Measurements from ENCODE around the gene RRP8.

The RRP8 gene

DNA sequence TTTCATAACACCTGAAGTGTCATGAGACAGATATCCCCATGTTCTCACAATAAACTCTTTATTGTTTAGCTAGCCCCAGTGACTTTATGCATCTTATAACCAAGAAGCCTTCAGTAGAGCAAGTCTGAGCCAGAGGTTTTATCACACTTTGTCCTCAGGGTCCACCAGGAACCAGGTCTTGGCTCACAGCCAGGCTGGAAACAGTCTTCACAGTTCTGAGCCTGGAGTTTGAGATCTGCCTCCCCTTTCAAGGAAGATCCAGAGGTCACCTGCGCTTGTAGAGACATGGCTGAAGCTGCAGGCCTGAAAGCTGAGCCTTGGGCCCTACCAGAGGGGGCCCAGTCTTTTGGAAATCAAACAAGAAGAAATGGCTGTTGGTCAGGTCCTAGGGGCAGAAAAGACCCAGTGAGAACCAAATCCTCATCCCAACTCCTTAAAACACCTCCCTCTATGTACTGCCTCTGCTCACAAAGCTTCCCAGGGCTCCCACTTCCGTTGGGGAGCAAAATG lies 3.5 kb downstream of the RRP8 start:
- DNase-seq (ENCODE audit: low read depth) = no peak

DNA sequence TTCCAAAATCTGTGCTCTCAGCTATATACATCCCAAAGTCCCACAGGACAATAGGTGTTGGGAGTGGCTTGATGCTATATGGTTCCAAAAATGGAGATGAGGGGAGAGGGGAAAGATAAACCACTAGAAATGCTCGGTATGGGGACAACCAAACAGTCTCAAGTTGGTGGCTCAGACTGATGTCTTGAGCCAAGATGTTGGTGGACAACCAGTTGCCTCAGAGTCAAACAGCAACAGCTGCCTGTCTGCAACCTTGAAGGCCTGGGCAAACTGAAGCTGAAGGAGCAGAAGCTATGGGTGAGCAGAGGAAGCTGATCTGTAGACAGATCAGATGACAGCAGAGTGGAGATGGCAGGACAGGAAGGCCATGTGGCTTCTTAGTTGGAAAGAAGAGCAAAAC lies 4.0 kb downstream of the RRP8 start:
- DNase-seq (ENCODE audit: low read depth) = no peak

DNA sequence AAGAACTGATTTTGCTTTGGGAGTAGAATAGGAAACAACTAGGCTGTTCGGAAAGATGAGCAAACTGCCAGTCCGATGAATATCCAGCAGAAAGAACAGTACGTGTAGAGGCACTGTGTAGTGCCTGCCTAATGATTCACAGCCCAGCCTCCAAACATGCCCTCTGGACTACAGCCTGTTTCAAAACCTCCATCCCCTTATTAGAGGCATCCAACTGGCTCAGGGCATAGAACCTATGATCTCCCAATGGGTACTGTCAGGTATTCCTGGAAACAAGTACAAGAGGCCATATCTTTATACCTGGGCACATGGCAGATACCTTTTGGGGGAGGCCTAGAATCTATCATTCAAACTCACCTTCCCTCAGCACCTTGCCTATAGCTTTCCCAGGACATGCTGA lies 4.9 kb downstream of the RRP8 start:
- DNase-seq (ENCODE audit: low read depth) = no peak

DNA sequence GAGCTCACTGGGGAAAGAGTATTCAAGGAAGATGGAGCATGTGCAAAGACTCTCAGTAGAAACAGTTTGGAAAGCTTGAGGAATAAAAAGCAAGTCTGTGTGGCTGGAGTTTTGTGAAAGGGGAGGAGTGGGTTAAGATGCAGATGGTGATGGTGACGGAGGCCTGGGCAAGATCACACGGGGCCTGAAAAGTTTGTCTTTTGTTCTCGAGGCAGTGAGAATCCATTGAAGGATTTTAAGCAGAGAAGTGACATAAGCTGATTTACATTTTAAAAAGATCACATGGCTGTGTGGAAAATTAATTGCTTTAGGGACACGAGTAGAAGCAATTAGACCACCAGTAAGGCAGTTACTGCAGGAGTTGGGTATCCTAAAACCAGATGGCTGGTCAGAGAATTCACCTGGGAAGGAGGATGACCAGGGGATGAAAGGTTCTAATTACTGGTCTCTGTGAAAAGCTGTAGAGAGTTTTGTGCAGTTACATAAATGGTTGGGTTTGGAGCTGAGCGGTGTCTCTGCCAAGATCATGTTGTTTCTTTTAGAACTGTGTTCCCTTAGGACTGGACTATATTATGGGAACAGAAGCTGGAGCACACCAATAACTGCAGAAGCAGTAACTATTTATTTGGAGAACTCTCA lies 7.1 kb downstream of the RRP8 start:
- DNase-seq (ENCODE audit: low read depth) = no peak

DNA sequence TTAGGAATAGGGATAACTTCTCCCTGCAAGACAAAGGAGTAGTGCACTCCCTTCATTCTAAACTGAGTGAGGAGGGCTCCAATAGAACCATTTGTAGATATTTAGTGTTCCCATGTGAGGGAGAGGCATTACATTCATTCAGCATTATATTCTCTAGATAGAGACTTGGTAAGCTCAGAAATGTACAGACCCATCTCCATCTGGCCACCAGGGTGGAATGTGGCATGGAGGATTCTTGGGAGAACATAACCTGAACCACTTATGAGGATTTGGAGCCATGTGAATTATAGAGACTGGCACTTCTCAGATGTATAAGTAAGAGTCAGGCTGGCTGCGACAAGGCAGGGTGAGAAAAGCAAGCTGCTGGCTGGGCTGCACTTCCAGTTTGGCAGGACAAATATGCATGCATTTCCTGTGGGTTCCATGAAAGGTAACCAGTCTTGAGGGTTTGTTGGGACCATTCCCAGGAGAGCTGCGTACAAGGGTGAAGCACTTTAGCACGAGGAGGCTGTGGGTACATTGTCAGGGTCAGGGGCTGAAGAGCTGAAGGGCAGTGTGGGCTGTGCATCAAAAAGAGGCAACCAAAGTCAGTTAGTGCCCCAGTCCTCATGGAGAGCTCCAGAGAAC lies 9.2 kb downstream of the RRP8 start:
- no peak for DNase-seq (ENCODE audit: low read depth)

DNA sequence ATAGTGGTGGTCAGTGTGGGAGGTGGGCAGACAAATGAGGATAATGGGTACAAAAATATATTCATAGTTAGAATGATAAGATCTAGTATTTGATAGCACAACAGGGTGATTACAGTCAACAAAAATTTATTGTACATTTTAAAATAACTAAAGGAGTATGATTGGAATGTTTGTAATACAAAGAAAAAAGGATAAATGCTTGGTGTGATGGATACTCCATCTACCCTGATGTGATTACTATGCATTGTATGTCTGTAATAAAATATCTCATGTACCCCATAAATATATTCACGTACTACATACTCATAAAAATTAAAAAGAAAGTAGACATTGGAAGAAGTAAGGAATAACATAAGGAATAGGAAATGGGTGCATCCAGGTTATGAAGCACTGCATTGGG lies 15.4 kb downstream of the RRP8 start:
- DNase-seq (ENCODE audit: low read depth) = no peak

DNA sequence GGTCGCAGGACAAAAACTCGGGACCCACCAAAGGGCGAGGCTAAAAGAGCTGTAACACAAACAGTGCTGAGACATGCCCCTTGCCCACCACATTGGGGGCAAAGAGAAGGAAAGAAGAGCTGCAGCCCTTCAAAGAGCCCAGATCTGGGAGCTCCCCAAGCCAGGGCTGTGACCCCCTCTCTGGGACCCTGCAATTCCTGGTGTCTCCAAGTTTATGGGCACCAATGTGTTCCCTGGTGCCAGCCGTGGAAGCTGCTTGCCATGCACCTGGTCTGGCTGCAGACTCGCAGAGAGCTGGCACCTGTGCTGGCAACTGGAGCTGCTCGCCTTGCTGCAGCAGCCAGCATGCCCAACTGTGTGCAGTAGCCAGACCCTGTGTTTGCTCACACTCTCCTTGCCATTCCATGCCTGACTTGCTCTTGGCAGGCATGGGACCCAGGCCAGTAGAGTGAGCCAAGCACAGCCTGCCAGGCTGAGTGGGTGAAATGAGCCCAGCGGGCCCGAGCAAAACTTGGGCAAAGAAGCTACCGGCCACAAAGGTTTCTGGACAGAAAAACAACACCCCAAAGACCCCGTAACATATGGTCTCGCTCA lies 16.0 kb downstream of the RRP8 start:
- no peak for DNase-seq (ENCODE audit: low read depth)

DNA sequence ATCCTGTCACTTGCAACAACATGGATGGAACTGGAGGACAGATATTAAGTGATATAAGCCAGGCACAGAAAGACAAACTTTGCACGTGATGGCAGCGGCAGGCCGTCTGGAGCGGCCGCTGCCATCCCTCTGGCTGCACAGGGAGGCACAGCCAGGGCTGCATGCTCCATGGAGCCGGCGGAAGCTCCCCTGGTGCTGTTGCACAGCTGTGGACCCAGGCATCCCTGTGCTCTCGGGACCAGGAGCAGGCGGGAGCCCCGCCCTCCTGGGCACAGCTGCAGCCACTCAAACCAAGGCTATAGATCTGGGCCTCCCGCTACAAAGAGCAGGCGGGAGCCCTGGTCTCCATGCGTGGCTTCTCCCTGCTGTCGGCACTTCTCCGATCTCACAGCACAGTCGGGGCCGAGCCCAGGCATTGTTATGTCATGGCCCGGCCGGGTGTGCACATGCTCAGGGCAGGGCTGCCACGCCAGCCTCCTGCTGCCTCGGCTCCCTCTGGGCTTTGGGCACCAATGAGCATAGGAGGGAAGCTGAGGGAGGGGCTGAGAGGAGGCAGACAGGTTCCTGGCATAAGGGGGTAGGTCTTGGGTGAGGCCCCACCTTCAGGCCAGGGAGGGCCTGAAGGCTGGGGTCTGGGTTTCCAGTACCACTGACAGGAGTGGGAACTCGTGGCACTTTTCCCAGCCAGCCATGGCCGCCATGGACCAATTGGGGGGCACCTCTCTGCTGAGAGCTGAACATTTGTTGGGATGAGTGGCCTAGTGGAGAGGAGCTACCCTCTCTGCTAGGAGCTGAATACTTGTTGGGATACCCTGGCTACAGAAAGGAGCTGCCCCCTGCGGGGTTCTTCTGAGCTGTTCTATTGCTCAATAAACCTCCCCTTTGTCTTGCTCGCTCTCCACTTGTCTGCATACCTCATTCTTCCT lies 16.7 kb downstream of the RRP8 start:
- no peak for DNase-seq (ENCODE audit: low read depth)

DNA sequence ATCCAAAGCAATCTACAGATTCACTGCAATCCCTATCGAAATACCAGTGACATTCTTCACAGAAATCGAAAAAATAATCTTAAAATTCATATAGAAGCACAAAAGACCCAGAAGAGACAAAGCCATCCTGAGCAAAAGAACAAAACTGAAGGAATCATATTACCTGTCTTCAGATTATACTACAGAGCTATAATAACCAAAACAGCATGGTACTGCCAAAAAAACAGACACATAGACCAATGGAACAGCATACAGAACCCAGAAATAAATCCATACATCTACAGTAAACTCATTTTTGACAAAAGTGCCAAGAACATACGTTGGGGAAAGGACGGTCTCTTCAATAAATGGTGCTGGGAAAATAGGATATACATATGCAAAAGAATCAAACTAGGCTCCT lies 18.9 kb downstream of the RRP8 start:
- DNase-seq (ENCODE audit: low read depth) = no peak

DNA sequence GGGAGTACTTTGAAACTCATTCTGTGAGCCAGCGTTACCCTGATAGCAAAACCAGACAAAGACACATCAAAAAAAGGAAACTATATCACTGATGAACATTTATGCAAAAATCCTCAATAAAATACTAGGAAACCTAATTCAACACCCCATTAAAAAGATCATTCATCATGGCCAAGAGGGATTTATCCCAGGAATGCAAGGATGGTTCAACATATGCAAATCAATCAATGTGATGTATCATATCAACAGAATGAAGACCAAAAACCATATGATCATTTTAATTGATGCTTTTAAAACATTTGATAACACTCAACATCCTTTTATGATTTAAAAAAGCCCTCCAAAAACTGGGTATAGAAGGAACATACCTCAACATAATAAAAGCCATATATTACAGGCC lies 19.8 kb downstream of the RRP8 start:
- no peak for DNase-seq (ENCODE audit: low read depth)

DNA sequence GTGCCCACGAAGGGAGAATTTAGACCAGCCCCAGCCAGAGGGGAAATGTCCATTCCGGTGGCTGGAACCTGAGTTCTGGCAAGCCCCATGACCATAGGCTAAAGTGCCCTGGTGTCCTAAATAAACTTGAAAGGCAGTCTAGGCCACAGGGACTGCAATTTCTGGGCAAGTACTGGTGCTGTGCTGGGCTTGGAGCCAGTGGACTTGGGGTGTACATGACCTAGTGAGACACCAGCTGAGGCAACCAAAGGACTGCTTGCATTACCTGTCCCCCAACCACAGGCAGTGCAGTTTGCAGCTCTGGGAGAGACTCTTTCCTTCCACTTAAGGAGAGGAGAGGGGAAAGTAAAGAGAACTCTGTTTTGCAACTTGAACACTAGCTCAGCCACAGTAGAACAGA lies 23.7 kb downstream of the RRP8 start:
- no peak for DNase-seq (ENCODE audit: low read depth)

DNA sequence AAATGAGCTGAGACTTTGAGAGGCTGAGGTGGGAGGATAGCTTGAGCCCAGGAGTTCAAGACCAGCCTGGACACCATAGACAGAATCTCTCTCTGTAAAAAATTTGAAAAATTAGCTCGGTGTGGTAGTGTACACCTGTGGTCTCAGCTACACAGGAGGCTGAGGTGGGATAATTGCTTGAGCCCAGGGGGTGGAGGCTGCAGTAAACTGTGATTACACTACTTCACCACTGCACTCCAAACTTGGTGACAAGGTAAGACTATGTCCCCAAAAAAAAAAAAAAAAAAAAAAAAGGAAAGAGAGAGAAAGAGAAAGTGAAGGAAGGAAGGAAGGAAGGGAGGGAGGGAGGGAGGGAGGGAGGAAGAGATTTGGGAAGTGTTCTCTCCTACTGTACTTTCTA lies 25.3 kb downstream of the RRP8 start:
- no peak for DNase-seq (ENCODE audit: low read depth)

DNA sequence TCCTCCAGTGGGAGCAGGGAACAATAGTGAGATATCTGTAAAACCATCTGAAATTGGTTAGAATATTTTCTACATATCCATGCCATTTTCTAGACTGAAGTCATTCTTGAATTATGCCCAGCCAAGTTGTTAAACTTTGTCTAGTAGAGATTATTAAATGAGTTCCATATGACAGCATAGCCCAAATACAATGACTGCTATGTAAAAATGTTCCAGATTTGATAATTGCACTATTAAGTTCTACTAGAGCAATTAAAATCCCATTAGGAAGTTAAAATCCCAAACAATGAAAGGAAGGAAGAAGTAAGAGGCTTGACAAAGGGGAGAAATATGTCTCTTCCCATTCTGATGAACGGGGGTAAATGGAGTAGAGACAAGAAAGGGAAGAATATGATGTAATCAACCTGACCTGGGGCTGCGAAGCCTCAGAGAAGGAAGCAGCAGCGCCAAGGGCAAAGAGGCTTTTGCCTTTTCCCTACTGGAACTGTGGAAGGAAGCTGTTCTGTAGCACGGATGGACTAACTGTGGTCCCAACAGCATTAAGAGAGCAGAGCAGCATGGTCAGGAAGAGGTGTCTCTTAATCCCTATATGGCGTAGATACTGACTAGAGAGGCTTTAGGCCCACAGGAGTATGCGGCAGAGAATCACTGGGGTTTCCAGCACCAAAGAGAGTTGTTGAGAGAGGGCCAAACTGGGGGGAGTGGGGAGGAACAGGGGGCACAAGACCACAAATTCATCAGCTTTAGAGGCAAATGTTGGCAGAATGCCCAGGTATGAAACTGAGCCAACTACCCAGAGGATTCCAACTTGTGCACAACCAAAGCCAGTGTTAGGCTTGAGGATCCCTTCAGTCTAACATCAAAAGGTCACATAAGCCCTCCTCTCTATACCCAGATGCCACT lies 26.7 kb downstream of the RRP8 start:
- DNase-seq (ENCODE audit: low read depth) = peak; percentile 35

DNA sequence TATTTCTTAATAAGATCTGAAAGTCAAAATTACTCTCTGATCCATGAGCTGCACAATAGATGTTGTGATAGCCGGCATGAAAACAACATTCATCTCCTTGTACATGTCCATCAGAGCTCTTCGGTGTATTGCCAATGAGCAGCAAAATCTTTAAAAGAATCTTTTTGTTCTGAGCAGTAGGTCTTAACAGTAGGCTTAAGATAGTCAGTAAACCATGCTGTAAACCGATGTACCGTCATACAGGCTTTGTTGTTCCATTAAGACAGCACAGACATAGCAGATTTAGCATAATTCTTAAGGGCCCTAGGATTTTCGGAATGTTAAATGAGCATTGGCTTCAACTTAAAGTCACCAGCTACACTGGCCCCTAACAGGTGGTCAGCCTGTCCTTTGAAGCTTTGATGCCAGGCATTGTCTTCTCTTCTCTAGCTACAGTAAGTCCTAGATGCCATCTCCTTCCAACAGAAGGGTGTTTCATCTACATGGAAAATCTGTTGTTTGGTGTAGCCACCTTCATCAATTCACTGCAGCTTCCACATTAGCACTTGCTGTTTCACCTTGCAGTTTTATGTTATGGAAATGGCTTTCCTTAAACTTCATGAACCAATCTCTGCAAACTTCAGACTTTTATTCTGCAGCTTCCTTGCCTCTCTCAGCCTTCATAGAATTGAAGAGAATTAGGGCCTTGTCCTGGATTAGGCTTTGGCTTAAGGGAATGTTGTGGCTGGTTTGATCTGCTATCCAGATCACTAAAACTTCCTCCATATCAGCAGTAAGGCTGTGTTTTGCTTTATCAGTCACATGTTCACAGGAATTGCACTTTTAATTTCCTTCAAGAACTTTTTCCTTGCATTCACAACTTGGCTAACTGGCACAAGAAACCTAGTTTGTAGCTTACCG lies 28.4 kb downstream of the RRP8 start:
- DNase-seq (ENCODE audit: low read depth) = no peak

DNA sequence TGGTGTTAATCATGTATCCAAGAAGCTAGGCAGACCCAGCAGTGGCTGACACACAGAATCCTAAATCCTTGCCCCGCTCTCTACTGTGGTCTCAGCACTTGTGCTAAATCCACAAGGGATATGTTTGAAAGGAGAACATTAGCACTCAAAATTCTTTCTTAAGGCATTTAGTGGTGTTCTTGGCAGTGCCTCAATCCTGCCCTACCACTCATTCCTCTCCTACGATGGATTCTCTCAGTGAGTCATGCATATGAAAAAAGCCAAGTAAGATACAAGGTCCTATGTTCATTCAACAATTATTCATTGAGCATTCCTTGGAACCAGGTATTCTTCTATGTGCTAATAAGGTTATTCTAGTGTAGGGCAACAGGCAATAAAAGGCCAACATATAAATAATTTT lies 31.2 kb downstream of the RRP8 start:
- DNase-seq (ENCODE audit: low read depth) = peak; percentile 69

DNA sequence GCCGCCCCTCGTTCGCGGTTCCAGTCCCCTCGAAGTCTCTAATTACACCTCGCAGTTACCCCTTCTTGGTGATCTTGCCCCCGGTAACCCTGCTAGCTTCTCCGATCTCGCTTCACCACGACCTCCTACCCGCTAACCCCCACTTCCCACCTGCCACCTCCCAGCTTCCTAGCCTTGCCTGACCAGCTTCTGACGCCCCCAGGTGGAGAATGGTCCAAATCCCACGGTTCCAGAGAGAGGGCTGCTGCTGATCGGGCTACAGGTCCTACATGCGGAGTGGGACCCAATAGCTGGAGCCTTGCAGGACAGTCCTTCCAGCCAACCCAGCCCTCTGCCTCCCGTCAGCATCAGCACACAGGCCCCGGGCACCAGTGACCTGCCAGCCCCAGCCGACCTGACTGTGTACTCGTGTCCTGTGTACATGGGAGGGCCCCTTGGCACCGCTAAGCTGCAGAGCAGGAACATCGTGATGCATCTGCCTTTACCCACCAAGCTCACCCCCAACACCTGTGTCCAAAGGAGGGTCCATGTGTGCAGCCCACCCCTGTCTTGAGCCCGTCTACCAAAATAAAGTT lies 31.9 kb downstream of the RRP8 start:
- DNase-seq (ENCODE audit: low read depth) = no peak

DNA sequence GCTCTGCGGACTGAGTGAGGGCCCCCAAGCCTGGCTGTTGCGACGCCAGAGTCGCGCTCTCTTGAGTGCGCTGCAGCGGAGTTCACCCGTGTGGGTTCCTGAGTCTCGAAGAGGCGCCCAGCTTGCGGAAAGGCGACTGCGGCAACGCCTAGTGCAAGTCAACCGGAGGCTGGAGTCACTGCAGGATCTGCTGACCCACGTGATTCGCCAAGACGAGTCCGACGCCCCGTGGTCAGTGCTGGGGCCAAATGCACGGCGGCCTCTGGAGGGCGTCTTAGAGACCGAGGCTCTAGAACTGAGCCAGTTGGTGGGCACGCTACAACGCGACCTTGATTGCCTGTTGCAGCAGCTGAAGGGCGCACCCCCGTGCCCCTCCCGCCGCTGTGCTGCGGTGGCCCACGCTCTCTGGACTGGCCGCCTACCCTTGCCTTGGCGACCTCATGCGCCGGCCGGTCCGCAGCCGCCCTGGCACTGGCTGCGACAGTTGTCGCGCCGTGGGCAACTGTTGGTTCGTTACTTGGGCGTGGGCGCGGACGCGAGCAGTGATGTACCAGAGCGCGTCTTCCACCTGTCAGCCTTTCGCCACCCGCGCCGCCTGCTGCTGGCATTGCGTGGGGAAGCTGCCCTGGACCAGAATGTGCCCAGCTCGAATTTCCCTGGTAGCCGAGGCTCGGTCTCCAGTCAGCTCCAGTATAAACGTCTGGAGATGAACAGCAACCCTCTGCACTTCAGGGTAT lies 32.6 kb downstream of the RRP8 start:
- no peak for DNase-seq (ENCODE audit: low read depth)

DNA sequence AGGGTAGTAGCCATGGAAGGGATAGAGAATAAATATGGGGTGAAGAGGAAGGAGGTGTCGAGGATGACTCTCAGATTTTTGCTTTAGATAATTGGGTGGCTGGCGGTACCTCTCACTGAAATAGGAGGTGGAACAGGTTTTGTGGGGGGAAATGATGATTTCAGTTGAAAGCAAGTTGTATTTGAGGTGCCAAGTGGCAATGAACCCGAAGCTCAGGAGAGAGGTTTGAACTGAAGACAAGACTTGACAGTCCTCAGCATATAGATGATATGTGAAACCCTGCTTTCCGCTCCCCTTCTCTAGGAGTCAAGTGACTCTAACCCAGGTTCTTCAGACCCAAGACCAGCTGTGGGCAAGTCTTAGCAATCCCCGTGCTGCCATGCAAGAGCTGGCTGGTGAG lies 33.7 kb downstream of the RRP8 start:
- DNase-seq (ENCODE audit: low read depth) = no peak

DNA sequence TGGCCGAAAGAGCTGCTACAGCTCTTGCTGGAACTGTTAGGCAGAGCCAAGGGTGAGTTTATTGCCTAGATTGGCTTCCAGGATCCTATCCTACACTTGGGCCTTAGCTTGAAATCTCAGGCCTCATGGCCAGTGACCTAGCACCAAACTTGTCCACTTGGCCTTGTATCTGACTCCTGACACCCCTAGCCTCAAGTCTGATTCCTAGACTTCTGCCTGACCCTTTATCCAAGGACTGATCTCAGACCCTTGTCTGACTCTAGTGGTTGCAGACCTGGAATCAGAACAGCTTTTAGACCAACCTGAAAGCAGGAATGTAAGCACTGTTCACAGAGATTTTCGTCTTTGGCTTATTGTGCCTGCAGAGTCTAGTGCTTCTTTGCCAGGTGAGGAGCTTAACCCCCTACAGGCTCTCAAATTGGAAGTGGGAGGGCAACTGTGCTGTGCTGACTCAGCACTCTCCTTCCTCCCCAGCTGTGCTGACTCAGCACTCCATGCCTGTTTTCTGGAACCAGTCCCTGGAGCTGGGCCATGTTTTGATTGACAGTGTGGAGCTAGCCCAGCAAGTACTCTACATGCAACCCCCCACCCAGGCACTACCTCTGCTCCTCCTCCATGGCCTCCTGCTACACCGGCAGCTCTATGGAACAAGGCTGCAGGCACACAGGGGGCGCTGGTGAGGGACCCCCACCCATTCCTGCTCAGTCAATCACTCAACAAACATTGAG lies 35.1 kb downstream of the RRP8 start:
- peak; percentile 25 for DNase-seq (ENCODE audit: low read depth)

Data from stromal cell of bone marrow (primary cell).